Choroid plexus epithelial cell (primary cell): ENCODE data around the gene HERC2.

ENCODE experiments used
- DNase-seq: peaks from one replicate; pipeline ENCODE4 v3.0.0-alpha.2; 2010; ENCODE audit warnings: low read depth
- H3K4me3 ChIP-seq: 2 replicates; pipeline ENCODE4 v1.5.1; 2011; ENCODE audit warnings: low read depth, mild to moderate bottlenecking, control low read depth, low read length, moderate library complexity
- CTCF ChIP-seq: conservative IDR thresholded peaks from 2 replicates; pipeline ENCODE4 v1.5.1; 2011; ENCODE audit warnings: low read depth, mild to moderate bottlenecking, control low read depth, inconsistent platforms, low read length, moderate library complexity

HERC2 gene

GRCh38 chr15:28080386-28080785 is 241.6 kb downstream of the HERC2 start:
- H3K4me3 ChIP-seq: no peak overlapping the region
- DNase-seq: no peak
- TF ChIP-seq CTCF: no peak

DNA sequence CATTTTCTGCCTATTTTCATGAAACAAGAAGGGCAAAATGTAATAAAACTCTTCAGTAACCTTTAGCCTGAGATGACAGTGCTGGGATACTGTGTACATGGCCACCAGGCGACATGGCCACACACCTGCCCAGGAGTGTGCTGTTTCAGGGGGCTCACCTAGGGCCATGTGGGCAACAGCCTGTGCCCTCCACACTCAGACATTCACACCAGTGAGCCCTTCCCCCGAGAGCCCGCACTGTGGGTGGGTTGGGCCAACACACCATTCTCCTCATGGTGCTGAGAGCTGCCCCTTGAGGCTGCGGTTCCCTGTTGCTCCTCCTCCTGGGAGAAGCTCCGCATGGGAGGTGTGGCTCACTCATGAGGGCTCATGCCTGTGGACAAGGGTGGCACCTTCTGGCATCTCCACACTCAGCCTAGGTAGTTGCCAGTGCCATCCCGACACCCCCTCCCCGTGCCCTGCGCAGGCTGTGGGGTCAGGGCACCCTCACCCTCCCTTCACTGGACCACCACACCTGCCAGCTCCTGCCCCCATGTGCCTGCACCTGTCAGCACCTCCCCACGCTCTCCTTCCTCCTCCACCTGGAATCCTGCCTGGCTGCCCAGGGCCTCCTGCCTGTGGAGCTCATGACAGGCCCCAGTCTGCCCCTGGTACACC is 242.5 kb downstream of the HERC2 start:
- no peak for TF ChIP-seq CTCF
- no peak overlapping the region for H3K4me3 ChIP-seq
- no peak for DNase-seq

DNA sequence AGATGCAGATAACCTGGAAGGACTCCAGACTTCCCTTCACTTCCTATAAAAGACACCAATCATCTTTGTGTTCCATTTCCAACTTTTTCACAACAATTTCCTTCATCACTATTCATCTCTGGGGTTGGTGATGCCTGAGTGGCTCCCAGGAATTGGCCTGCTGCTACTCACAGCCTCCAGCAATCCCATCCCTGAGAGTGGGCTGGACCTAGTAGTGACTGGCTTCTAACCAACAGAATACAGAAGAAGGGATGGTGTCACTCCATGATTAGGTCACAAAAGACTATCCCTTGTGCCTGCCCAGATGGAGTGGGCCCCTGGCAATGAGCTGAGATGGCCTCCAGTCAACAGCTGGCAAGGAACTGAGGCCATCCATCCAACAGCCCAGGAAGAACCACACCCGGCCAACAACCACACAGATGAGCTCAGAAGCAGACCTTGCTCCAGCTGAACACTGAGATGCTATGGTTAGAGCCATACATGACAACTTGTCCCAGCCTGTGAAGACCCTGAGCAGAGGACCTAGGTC is 243.7 kb downstream of the HERC2 start:
- no peak overlapping the region for H3K4me3 ChIP-seq
- DNase-seq: no peak
- no peak for TF ChIP-seq CTCF

- H3K4me3 ChIP-seq: no peak overlapping the region
- no peak for DNase-seq
- TF ChIP-seq CTCF: no peak
Observed at GRCh38 chr15:28075573-28075972, 246.4 kb downstream of the HERC2 start.

DNA sequence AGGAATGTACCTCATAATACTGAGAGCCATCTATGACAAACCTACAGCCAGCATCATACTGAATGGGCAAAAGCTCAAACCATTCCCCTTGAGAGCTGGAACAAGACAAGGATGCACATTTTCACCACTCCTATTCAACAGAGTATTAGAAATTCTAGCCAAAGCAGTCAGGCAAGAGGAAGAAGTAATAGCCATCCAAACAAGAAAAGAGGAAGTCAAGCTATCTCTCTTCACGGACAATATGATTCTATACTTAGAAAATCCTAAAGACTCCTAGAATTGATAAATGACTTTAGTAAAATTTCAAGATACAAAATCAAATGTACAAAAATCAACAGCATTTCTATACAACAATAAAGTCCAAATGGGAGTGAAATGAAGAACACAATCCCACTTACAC is 253.0 kb downstream of the HERC2 start:
- H3K4me3 ChIP-seq: no peak overlapping the region
- no peak for TF ChIP-seq CTCF
- DNase-seq: no peak

DNA sequence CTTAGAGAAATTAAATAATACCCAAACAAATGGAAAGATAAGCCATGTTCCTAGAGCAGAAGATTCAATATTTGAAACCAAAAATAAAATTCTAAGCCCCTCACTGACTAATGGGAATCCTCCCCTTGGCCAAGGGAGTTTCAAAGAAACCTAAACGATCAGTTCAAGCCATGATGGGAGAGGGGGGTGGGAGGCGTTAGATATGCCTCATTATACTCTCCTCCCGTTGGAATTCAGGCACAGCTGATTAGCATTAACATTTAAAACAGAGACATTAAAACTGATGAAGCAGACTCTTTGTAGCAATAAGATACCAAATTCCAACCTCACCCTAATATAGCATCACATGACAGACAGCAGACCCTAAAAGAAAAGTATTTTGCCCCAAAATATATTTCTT is 255.7 kb downstream of the HERC2 start:
- DNase-seq: no peak
- TF ChIP-seq CTCF: no peak
- H3K4me3 ChIP-seq: no peak overlapping the region
